GM19351 (cell line): Measurements from ENCODE around the gene NDUFS2.

Experiments used
- ATAC-seq: cut with Tn5 transposase; IDR thresholded peaks from one replicate; pipeline ENCODE4 v1.9.1; 2021; ENCODE audit warnings: mild to moderate bottlenecking, moderate library complexity; ENCODE audit not compliant: unreplicated experiment

Gene NDUFS2

GRCh38 chr1:161193561-161194235 lies 8.5 kb upstream of the NDUFS2 start:
- no peak for ATAC-seq

DNA sequence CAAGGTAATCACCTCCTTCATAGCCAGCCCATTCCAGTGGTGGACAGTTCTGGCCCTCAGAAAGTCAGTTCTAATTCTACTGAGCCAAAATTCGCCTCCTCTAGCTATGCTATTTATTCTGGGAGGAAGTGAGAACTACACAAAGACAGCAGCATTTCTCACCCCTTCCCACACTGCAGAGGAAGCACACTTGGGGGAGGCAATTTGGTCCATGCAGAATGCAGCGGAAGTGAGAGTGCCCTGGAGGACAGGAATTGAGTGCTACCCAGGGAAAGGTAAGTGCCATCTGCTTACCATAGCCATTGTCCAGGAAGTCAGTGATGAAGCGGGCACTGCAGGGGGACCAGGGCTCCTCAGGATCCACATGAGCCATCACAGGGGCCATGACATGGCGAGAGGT lies 7.0 kb upstream of the NDUFS2 start:
- peak; percentile 75 for ATAC-seq

DNA sequence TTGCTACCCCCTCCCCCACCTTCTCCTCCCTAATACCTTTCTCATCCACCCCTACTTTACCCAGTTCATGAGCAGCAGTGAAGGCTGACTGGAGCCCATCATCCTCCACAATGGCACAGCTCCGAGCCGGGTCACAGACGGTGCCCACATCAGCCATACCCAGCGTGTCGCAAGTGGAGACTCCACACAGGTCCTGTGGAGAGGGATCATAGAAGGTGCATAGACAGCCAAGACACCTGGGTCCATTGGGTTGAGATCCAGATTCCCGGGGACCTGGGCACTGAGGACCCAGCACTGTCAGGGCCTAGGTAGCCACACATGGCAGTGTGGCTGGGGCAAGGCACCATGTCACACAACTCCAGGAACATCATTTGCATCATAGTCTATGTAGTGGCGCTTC lies 6.1 kb upstream of the NDUFS2 start:
- ATAC-seq, result no peak

DNA sequence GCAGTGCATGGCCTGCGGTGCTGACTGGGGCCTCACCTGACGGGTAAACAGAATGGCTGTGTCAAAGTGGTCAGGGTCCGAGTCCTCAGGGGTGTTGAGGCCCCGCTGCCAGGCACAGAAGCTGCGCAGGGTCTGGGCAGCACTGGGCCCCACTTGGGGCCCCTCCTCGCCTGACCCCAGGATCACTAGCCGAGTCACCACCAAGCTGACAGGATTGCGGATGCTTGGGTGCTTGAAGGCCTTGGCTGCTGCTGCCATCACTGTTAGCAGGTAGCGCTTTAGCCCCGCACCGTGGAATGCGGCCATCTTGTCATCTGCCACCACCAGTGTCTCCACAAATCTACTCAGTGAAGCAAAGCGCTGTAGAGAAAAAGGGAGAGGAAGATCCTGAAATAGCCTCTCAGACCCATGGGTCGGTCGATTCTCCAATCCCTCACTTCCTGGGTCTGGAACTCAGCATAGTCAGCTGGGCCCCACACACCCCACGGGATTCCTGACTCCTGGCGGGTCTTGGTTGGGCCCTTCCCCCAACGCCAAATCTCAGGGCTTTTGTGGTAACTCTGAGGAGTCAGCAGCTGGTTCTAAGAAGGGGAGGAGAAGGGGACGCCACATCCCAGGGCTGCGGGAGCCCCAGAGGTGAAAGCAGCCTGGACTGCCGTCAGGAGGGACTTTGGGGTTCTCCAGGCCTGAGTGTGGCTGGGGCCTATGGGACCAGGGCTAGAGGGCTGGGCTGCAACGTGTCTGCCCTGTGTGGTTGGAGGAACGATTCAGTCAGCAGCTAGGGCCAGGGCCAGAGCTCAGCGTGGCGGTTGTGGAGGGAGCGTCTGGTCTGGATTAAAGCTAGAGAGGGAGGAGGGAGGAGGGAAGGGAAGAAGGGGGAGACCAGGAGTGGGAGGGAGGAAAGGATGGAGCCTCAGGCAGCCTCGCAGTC lies 5.4 kb upstream of the NDUFS2 start:
- no peak for ATAC-seq

DNA sequence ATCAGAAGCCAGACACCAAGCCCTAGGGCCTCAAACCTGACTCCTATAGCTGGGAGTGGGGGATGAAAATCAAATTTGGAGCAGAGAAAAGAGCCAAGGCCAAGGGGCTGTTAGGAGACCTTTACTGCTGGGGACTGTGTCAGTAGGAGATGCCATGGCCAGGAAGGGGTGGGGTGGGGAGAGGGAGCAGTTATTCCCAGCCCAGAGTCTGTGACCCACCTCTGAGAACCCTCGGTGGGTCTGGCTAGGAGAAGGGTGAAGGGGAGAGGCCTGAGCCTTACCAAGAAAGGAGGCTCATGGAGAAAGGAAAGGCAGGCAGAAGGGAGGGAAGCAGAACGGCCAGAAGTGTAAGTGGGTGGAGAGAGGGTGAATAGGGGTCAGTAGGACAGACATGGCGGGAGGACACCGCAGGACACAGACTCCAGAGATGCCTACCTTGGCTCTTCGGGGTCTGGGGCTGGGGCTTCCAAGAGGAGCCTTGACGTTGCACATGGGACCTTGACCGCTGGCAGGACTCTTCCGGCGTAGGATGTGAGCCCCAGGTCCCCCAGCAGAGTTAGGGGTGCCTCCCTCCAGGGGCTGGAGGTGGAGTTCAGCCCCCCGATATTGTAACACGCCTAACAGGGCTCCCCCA lies 4.5 kb upstream of the NDUFS2 start:
- ATAC-seq, result no peak

GRCh38 chr1:161198194-161198896 lies 3.8 kb upstream of the NDUFS2 start:
- no peak for ATAC-seq

GRCh38 chr1:161198897-161199431 lies 3.2 kb upstream of the NDUFS2 start, which contains the start of gene ADAMTS4:
Gene ADAMTS4, minus strand, starts transcription at chr1:161199054. Its CDS starts 427 bp downstream, at chr1:161198627.
- ATAC-seq, result no peak

DNA sequence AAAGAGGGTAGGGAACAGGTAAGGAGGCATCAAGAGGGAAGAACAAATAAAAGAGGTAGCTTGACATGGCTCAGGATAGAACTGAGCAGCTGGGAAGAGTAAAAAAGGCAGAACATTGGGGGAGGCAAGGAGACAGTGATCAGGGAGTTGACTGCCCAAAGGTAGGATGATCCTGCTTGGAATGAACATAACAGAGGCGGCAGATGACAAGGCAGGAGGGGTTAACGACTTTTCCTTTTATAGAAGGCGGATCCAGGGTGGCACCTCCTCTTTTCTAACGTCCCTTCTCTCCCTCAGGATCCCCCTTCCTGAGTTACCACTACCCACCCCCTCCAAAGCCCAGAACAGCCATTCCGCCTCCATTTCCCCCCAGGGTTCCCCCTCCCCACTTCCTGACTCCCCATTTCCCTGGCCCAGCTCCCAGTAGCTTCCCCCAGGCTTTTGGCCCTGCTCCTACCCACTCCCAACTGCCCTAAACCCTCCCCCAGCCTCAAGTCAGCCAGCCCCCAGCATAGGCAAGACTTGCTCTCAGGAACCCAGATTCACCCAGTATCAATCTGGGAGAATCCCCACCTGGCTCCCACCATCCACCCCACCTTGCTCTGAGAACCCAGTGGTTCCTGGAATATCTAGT lies 2.5 kb upstream of the NDUFS2 start:
- no peak for ATAC-seq

GRCh38 chr1:161200421-161200991 lies 1.7 kb upstream of the NDUFS2 start:
- ATAC-seq, result no peak

DNA sequence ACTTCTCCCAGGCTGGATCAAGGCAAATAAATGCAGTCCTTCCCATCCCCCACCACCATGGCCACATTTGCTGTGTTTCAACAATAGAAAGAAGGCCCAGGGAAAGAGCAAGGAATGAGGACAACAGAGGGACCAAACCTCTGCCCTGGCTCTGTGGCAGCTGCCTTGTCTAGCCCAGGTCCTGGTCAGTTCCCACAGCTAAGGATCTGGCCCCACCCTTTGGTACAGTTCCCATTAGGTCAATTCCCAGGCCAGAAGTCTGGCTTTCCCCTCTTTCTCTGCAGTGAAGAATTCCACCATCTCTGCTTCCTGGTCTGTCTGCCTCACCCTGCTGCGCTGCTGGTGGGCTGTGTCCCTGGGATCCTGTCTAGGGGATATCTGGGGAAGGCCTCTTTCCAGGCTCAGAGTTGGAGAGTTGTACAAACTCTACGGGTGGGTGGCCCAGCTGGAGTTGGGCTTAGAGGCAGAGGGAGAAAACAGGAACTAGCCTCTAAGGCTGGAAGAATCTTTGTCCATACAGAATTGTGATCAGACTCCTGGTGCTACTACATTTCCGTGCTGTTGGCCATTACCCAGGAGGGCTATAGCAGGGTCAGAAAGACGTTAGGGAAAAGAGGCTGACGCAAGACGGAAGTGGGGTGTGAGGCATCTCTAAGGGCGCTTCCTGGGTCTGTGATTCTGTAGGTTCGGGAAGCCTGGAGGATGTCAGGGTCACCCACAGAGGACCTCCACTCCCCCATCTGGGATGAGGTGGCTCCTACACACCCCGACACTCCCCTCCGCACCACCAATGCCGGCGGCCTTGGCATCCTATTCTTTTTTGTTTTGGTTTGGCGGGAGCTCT lies 953 bp upstream of the NDUFS2 start:
- ATAC-seq, result no peak

GRCh38 chr1:161206411-161207140 lies 4.4 kb downstream of the NDUFS2 start:
- ATAC-seq, result no peak

DNA sequence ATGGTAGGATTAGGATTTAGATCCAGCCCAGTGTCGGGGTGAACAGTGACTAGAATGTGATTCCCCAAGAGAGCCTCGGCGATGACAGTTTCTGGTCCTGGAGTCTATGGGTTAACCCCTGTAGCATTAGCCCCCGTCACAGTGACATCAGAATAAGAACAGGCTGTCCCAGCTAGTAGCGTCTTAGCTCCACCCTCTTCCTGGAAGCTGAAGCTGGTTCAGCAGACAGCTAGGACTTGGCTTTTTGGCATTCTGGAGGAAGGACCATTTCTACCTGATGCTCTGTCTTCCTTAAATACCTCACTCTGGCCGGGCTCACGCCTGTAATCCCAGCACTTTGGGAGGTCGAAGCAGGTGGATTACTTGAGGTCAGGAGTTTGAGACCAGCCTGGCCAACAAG lies 5.0 kb downstream of the NDUFS2 start:
- ATAC-seq, result no peak

- no peak for ATAC-seq
Measured at GRCh38 chr1:161209790-161210409, 7.7 kb downstream of the NDUFS2 start.

DNA sequence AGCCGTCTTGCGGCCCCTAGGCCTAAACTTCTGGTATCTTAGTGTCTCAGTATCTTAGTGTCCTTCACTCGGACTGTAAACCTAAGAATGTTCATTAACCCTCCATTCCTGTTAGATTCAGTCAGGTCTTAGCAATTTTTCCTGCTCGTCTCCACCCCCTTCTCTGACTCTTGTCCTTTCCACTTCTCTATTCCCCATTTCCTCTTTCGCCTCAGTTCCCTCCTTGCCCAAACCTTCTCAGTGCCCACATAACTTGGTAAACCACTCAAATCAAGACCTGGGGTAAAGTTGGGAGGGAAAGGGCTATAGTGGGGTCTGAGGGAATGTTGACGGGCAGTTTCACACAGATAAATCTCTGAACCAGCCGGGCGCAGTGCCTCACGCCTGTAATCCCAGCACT lies 12.2 kb downstream of the NDUFS2 start:
- ATAC-seq, result no peak

DNA sequence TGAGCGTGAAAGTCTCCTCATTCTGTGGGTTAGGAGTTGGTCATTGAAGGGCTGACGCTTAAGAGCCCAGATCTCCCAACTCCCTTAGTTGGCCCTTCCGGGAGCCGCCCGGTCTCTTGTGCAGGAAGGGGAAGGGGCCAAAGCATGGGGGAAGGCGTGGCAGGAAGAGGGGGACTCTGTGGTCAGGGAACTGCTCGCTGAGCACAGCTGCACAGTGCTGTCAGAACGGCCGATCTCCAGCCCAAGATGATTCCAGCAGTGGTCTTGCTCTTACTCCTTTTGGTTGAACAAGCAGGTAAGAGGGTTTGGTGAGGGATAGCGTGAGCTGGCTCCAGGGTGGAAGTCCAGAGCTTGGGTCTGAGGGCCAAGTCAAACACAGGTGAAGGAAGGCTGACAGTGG lies 12.9 kb downstream of the NDUFS2 start, which contains the start of gene FCER1G:
Gene FCER1G (plus strand): TSS at position 220 of the 400 bp plus-strand sequence. CDS start 27 bp downstream, at position 247.
- no peak for ATAC-seq

DNA sequence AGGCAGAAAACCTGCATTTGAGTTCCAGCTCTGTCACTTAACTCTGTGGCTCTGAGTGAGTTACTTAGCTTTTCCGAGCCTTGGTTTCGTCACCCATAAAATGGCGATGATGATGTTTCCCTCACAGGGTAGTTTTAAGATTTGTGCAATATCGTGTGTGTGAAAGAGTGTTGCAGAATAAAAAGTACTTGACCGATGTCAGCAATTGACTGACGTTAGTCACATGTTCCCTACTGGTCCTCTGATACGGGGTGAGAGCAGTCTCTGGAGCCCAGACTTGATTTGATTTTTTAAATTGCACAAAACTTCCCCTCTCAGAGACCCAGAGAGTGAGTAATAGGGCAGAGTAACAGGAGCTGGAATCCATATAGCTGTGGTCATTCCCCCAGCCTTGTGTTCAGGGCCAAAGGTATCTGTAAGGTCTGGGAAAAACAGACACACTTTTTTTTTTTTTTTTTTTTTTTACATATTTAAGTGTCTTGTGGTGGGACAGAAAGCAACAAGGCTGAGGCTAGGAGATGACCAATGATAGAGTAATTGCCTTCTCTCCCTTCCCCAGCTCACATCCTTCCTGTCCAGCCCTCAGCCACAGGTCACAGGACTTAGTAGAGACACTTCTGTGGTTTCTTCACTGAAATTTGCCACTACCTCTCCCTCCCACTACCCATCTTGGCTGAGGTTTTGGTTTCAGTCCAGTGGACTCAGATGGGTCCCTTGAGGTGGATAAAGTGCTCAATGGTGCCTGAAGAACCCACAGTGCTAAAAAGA lies 15.0 kb downstream of the NDUFS2 start:
- ATAC-seq, result peak; percentile 94

DNA sequence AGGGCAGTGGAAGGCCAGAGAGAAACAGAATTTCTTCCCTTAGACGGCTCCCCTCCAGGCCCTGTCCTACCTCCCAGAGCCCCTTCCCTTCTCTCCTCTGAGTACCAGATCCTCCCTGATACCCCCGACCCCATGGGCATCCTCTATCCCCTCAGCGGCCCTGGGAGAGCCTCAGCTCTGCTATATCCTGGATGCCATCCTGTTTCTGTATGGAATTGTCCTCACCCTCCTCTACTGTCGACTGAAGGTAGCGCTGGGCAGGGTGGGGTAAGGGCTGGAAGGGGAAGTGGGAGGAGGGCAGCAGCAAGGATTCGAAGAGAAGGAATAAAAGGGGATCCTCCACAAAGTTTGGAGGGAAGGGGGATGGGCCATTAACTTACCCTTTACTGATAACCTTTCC lies 15.7 kb downstream of the NDUFS2 start:
- ATAC-seq, result no peak
